Activated naive CD8-positive, alpha-beta T cell (primary cell): Measurements from ENCODE around the gene SH3D21.
A peak's percentile ranks its signal among the peaks of the same experiment; 100 is the strongest.

Source experiments
- H3K27ac Mint-ChIP-seq: one replicate; pipeline ENCODE4 v1.8.0; 2021; ENCODE audit warnings: mixed read lengths
- H3K27me3 Mint-ChIP-seq: one replicate; pipeline ENCODE4 v1.8.0; 2021; ENCODE audit warnings: mixed read lengths
- H3K36me3 Mint-ChIP-seq: one replicate; pipeline ENCODE4 v1.8.0; 2021; ENCODE audit warnings: mixed read lengths
- H3K4me1 Mint-ChIP-seq: one replicate; pipeline ENCODE4 v1.8.0; 2021; ENCODE audit warnings: low read depth, mixed read lengths
- H3K4me3 Mint-ChIP-seq: one replicate; pipeline ENCODE4 v1.8.0; 2021; ENCODE audit warnings: mild to moderate bottlenecking, mixed read lengths
- H3K9me3 Mint-ChIP-seq: one replicate; pipeline ENCODE4 v1.8.0; 2021; ENCODE audit warnings: low read depth, mixed read lengths

The SH3D21 gene

DNA sequence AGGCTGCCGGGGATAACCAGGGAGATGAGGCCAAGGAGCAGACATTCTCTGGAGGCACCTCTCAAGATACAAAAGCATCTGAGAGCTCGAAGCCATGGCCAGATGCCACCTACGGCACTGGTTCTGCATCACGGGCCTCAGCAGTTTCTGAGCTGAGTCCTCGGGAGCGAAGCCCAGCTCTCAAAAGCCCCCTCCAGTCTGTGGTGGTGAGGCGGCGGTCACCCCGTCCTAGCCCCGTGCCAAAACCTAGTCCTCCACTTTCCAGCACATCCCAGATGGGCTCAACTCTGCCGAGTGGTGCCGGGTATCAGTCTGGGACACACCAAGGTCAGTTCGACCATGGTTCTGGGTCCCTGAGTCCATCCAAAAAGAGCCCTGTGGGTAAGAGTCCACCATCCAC lies 19.4 kb upstream of the SH3D21 start:
- H3K36me3 Mint-ChIP-seq: peaks cover 8% of the 10 kb centered on the region
- peaks cover 26% of the 10 kb centered on the region for H3K4me1 Mint-ChIP-seq
- no peaks in the 10 kb centered on the region for H3K9me3 Mint-ChIP-seq
- H3K4me3 Mint-ChIP-seq: no peak overlapping the region
- peak overlapping the region; percentile 69 for H3K27ac Mint-ChIP-seq
- no peaks in the 10 kb centered on the region for H3K27me3 Mint-ChIP-seq

DNA sequence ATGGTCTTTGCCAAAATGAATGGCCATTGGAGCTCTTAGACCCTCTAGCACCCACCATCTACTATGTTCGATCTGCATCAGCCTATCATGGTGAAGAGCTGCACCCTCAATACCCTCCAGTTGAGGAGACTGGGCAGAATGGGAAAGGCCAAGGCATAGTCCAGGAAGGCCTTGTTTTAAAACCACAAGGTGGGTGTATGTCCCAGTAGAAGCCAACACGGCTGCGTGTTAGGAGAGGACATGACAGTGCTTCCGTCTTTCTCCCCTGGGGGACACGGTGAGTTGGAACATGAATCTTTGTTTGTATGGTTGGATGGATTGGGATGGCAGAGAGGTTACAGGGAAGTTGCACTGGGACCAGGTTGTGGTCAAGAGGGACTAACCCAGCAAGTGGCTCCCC lies 18.6 kb upstream of the SH3D21 start:
- no peaks in the 10 kb centered on the region for H3K27me3 Mint-ChIP-seq
- H3K36me3 Mint-ChIP-seq: peaks cover 6% of the 10 kb centered on the region
- H3K4me1 Mint-ChIP-seq: peaks cover 26% of the 10 kb centered on the region
- H3K4me3 Mint-ChIP-seq: no peak overlapping the region
- H3K27ac Mint-ChIP-seq: peak overlapping the region; percentile 38
- H3K9me3 Mint-ChIP-seq: no peaks in the 10 kb centered on the region

DNA sequence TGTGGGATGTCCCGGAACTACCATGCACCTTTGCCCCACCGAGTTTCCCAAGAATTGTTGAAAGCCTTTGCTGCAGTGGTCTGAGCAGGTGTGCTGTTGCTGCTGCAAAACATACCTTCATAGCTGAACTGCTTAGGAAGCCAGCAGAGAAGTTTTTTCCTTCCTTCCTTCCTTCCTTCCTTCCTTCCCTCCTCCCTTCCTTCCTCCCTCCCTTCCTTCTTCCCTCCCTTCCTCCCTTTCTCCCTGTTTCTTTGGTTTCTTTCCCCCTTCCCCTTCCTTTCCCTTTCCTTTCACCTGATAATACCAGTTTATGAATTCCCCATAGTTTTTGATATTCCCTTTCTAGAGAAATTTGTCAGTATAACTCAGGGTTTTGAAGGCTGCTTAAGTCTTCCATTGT lies 10.8 kb upstream of the SH3D21 start:
- H3K4me1 Mint-ChIP-seq: peaks cover 9% of the 10 kb centered on the region
- no peak overlapping the region for H3K4me3 Mint-ChIP-seq
- no peaks in the 10 kb centered on the region for H3K9me3 Mint-ChIP-seq
- H3K27me3 Mint-ChIP-seq: no peaks in the 10 kb centered on the region
- H3K27ac Mint-ChIP-seq: no peak overlapping the region
- peaks cover 7% of the 10 kb centered on the region for H3K36me3 Mint-ChIP-seq

DNA sequence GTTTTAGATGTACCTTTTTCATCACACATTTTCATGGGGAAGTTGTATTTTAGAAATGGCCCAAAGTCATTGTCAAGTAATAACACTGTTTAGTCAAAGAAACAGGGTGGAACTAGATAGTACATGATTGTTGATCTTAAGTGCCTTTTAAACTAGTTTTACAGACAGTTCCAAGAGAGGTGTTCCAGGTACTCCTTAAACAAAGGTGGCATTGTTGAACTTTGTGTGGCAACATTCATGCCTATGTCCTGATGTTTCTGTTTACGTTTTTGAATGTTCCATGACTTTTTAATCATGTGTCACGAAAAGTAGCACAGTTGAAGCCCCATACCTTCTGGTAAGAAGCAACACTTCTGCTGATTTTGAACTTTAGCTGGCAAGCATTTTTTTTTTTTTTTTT lies 9.1 kb upstream of the SH3D21 start:
- peaks cover 14% of the 10 kb centered on the region for H3K36me3 Mint-ChIP-seq
- no peak overlapping the region for H3K27ac Mint-ChIP-seq
- no peaks in the 10 kb centered on the region for H3K27me3 Mint-ChIP-seq
- no peak overlapping the region for H3K4me3 Mint-ChIP-seq
- no peaks in the 10 kb centered on the region for H3K9me3 Mint-ChIP-seq
- H3K4me1 Mint-ChIP-seq: peaks cover 17% of the 10 kb centered on the region

DNA sequence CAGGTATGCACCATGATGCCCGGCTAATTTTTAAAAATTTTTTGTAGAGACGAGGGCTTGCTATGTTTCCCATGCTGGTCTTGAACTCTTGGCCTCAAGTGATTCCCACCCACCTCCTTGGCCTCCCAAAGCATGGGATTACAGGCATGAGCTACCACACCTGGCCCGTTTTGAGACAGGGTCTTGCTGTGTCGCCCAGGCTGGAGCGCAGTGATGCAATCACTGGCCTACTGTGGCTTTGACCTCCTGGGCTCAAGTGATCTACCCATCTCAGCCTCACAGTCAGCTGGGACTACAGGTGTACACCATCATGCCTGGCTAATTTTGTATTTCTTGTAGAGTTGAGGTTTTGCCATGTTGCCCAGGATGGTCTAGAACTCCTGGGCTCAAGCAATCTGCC lies 7.5 kb upstream of the SH3D21 start:
- Mint-ChIP-seq H3K36me3 (peaks cover 14% of the 10 kb centered on the region), H3K4me3 (no peak overlapping the region), H3K4me1 (peaks cover 25% of the 10 kb centered on the region), H3K27ac (peak overlapping the region; percentile 34), H3K9me3 (no peaks in the 10 kb centered on the region), H3K27me3 (no peaks in the 10 kb centered on the region)

DNA sequence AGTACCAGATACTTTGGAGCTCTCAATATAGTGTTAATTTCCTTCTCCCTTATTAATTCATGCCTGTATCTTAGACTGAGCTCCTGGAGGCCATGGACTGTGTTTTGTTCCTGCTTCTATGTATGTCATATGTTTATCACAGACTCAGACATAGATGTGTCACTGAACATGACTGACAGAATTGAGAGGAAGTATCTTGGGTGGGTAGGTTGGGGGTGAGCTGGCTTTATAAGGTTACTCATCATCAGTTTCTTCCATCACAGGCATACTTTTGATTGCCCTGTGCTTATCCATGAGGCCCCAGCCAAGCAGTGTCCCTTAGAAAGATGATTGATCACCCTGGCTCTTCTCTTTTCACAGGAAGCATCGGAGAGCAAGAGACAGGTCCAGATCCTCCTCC lies 5.6 kb upstream of the SH3D21 start:
- H3K36me3 Mint-ChIP-seq: peaks cover 14% of the 10 kb centered on the region
- peaks cover 38% of the 10 kb centered on the region for H3K4me1 Mint-ChIP-seq
- peak overlapping the region; percentile 65 for H3K4me3 Mint-ChIP-seq

DNA sequence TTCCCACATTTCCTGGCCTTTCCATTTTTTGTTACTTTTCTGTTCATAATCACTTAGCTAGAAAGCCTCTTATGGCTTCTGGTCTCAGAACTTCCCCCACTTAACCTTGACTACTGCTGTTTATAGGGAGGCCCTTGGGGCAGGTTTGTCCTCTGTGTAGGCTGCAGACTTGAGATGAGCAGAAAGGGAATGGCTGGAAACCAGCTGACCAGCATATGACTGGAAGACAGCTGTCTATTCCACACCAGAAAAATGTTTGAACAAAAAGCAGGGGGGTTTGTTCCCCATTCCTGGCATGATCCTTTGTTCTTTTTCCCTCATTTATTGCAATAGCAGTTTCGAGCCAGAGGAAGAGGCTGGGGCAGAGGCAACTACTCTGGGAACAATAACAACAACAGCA lies 4.9 kb upstream of the SH3D21 start:
- peak overlapping the region; percentile 28 for H3K4me3 Mint-ChIP-seq
- H3K9me3 Mint-ChIP-seq: no peaks in the 10 kb centered on the region
- H3K27ac Mint-ChIP-seq: peak overlapping the region; percentile 98
- H3K4me1 Mint-ChIP-seq: peaks cover 43% of the 10 kb centered on the region
- peaks cover 14% of the 10 kb centered on the region for H3K36me3 Mint-ChIP-seq
- no peaks in the 10 kb centered on the region for H3K27me3 Mint-ChIP-seq

More for the DNA sequence above, 5.6 kb upstream of the SH3D21 start:
- Mint-ChIP-seq H3K27ac (peak overlapping the region; percentile 98), H3K9me3 (no peaks in the 10 kb centered on the region), H3K27me3 (no peaks in the 10 kb centered on the region)

DNA sequence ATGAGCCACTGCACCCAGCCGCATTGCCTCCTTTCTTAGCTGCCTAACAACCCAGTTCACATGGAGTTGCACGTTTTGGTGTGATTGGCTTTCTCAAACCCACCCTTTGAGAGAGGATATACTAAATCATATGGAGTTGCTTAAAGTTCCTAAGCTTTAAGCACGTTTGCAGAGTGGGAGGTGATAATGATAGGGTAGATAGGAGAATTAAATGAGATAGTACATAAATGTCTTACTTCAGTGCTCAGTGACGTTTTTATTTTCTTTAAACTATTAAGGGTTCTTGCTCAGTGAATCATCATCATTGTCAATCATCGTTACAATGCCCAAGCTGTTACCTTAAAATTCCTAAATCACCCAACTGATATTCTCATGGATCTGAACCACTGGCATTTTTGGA lies 2.9 kb upstream of the SH3D21 start:
- H3K9me3 Mint-ChIP-seq: no peaks in the 10 kb centered on the region
- no peaks in the 10 kb centered on the region for H3K27me3 Mint-ChIP-seq
- no peak overlapping the region for H3K4me3 Mint-ChIP-seq
- H3K4me1 Mint-ChIP-seq: peaks cover 49% of the 10 kb centered on the region
- peak overlapping the region; percentile 34 for H3K27ac Mint-ChIP-seq
- peaks cover 11% of the 10 kb centered on the region for H3K36me3 Mint-ChIP-seq

DNA sequence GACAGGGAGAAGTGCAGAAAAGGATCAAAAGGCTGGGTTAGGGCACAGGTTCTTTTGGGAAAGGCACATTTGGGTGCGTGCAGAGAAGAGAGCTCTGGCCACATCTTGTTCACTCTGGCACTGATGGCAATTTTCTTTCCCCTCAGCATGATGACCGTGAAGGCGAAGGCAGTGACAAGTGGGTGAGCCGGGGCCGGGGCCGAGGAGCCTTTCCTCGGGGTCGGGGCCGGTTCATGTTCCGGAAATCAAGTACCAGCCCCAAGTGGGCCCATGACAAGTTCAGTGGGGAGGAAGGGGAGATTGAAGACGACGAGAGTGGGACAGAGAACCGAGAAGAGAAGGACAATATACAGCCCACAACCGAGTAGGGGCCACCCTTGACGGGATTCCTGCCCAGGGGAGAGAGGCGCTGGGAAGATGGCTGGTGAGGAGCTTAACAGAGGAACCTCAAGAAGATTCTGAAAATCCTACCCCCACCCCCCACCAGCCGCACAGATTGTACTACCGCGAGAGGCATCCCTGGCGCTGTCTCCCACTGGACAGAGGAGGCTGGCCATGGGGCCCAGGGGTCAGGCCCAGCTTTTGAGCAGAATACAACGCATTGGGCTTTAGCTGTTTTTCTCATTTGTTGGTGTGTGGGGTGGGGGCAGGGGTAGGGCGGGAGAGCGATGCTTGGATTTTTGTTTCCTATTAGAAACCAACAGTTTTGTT lies 2.4 kb upstream of the SH3D21 start:
- peak overlapping the region; percentile 46 for H3K27ac Mint-ChIP-seq
- H3K4me1 Mint-ChIP-seq: peaks cover 49% of the 10 kb centered on the region
- no peak overlapping the region for H3K4me3 Mint-ChIP-seq
- H3K9me3 Mint-ChIP-seq: no peaks in the 10 kb centered on the region
- no peaks in the 10 kb centered on the region for H3K27me3 Mint-ChIP-seq
- peaks cover 11% of the 10 kb centered on the region for H3K36me3 Mint-ChIP-seq

DNA sequence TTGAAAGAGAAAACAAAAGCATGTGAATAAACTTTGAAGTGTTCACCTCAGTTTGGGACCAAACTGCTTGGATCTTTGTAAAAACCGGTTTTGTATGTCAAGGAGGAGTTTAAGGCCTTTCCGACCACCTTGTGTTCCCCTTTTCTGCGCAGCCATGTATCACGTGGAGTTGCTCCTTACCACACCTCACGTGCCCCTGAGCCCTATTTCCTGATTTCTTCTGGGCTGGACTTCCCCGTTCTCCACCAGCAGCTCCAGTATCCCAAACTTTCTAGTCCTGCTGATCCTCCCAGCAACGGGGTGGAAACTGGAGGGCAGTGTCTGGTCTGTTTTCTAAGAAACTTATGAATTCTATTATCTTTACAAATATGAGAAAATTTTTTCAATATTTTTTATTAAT lies 1.6 kb upstream of the SH3D21 start:
- H3K4me1 Mint-ChIP-seq: peaks cover 48% of the 10 kb centered on the region
- peaks cover 11% of the 10 kb centered on the region for H3K36me3 Mint-ChIP-seq
- peak overlapping the region; percentile 46 for H3K27ac Mint-ChIP-seq
- H3K27me3 Mint-ChIP-seq: no peaks in the 10 kb centered on the region
- H3K4me3 Mint-ChIP-seq: no peak overlapping the region
- no peaks in the 10 kb centered on the region for H3K9me3 Mint-ChIP-seq

DNA sequence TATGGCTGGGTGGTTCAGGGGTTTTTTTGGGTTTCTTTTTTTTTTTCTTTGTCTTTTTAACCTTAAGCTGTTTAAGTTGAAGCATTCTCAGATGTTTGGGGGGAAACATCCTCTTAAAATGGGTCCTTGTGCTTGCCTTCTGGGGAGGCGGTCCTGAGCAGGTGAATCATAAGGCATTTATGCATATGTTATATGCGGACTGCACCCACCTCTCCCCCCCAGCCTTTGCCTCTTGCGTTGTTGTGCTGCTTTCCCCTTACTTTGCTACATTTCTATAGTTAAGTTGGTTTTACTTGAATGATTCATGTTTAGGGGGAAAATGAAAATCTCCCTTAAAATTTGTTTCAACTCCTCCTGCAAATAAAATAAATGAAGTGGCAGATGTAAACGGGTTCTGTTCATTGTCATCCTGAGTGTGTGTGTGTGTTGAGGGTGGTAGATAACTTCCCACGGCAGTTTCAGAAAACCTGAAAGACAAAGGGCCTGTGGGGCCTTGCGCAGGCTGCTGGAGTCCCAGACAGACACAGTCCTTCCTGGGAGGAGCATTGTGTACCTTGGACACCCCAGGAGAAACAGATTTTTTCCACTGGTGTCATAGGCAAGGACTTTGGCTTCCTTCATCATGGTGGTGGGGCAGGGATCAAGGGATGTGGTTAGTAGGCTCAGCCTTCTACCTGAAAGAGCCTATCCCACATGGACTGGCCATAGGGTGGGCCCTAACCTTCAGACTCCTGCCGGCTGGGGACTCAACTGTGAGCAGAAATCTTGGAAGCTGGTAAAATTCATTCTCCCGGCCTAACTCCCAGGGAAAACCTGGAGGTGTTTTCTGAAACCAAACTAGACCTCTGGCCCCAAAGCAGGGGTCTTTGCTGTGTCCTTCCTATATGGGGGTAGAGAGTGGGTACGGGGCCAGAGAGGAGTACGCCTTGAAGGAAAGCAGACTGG lies 926 bp upstream of the SH3D21 start:
- peaks cover 41% of the 10 kb centered on the region for H3K4me1 Mint-ChIP-seq
- no peaks in the 10 kb centered on the region for H3K27me3 Mint-ChIP-seq
- H3K27ac Mint-ChIP-seq: peak overlapping the region; percentile 92
- peaks cover 8% of the 10 kb centered on the region for H3K36me3 Mint-ChIP-seq
- peak overlapping the region; percentile 46 for H3K4me3 Mint-ChIP-seq
- no peaks in the 10 kb centered on the region for H3K9me3 Mint-ChIP-seq

DNA sequence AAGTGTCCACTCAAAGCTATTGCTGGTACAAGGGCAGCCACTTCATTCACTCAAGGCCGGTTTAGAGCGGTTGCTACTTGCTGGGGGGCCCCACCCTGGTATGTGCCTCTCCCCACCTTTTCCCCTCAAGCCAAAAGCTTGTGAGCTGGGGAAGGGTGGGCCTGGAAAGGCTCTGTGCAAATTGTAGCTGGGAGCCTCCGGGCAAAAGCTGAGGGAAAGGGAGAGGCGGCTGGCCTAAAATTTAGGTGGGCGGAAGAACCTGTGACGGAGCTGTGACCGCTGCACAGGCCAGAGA lies 306 bp upstream of the SH3D21 start:
- peak overlapping the region; percentile 46 for H3K4me3 Mint-ChIP-seq
- H3K4me1 Mint-ChIP-seq: peaks cover 35% of the 10 kb centered on the region
- peaks cover 6% of the 10 kb centered on the region for H3K36me3 Mint-ChIP-seq
- peak overlapping the region; percentile 92 for H3K27ac Mint-ChIP-seq
- no peaks in the 10 kb centered on the region for H3K27me3 Mint-ChIP-seq
- H3K9me3 Mint-ChIP-seq: no peaks in the 10 kb centered on the region

DNA sequence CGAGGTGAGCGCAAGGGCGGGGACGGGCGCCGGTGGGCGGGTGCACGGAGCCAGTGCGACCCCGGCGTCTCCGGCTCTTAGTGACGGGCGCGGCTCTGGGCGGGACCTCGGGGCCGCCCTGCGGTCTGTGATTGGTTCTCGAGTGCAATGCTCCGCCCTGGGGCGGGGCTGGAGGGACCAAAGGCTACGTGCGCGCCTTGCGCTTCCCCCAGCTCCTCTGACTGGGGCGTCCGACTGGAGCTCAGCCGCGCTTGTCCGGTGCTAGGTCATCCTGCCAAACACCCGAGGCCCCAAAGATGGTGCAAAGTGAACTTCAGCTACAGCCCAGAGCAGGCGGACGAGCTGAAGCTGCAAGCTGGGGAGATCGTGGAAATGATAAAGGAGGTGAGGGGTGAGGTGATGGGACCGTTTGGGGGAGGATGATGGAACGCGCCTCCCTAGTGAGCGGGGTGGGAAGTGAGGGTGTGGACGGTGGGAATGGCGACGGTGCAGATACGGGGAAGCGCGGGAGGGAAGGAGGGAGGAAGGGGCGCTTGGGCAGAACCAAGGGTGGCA lies 811 bp downstream of the SH3D21 start:
- Mint-ChIP-seq H3K36me3 (peaks cover 3% of the 10 kb centered on the region), H3K4me1 (peaks cover 32% of the 10 kb centered on the region), H3K4me3 (peak overlapping the region; percentile 98), H3K27me3 (no peaks in the 10 kb centered on the region), H3K27ac (peak overlapping the region; percentile 91), H3K9me3 (no peaks in the 10 kb centered on the region)

DNA sequence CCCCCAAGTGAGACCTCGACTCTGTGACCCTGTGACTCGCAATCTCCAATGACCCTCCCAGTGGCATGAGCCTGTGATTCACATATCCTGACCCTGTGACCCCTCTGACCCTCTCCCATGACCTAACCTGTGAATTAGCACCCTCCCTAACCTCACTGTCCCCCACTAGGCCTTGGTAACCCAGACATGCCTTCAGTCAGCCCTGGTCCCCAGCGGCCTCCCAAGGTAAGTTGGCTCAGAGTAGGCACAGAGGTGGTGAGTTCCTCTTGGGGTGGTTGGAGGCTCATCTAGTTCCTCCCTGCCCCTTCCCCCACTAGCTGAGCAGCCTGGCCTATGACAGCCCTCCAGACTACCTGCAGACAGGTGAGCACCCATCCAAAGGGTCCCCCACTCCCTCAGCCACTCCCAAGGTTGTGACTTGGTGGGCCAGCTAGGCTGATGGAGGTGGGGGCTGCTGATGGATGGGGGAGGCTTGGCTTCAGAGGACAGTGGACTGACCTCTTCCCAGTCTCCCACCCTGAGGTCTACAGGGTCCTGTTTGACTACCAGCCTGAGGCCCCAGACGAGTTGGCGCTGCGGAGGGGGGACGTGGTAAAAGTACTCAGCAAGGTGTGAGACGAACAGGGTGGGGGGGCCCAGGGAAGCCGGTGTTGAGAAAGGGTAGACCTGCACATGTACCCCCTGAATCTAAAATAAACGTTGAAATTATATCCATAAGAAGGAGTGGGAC lies 1.6 kb downstream of the SH3D21 start:
- H3K4me1 Mint-ChIP-seq: peaks cover 27% of the 10 kb centered on the region
- no peak overlapping the region for H3K27ac Mint-ChIP-seq
- peaks cover 3% of the 10 kb centered on the region for H3K36me3 Mint-ChIP-seq
- no peaks in the 10 kb centered on the region for H3K27me3 Mint-ChIP-seq
- no peaks in the 10 kb centered on the region for H3K9me3 Mint-ChIP-seq
- peak overlapping the region; percentile 98 for H3K4me3 Mint-ChIP-seq

DNA sequence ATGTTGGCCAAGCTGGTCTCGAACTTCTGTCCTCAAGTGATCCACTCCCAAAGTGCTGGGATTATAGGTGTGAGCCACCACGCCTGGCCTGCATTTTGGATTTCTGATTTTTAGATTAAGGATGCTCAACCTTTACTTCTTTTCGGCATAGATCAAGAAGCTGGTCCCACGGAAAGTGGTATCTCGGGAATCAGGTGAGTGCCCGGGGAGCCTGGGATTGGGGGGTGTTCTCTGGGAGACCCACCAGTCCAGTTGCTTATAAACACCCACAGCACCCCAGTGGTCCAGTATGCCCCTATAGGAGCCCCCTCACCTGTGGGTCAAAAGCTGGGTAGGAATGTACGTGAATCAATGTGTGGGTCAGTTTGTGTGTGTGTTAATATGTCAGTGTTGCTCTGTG lies 3.2 kb downstream of the SH3D21 start:
- Mint-ChIP-seq H3K36me3 (peaks cover 3% of the 10 kb centered on the region), H3K4me1 (peaks cover 21% of the 10 kb centered on the region), H3K9me3 (no peaks in the 10 kb centered on the region), H3K27me3 (no peaks in the 10 kb centered on the region), H3K27ac (no peak overlapping the region), H3K4me3 (no peak overlapping the region)
